Measurements from ENCODE around the gene KLHL22.

- TF ChIP-seq, protein P1, sequence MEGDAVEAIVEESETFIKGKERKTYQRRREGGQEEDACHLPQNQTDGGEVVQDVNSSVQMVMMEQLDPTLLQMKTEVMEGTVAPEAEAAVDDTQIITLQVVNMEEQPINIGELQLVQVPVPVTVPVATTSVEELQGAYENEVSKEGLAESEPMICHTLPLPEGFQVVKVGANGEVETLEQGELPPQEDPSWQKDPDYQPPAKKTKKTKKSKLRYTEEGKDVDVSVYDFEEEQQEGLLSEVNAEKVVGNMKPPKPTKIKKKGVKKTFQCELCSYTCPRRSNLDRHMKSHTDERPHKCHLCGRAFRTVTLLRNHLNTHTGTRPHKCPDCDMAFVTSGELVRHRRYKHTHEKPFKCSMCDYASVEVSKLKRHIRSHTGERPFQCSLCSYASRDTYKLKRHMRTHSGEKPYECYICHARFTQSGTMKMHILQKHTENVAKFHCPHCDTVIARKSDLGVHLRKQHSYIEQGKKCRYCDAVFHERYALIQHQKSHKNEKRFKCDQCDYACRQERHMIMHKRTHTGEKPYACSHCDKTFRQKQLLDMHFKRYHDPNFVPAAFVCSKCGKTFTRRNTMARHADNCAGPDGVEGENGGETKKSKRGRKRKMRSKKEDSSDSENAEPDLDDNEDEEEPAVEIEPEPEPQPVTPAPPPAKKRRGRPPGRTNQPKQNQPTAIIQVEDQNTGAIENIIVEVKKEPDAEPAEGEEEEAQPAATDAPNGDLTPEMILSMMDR (IDR thresholded peaks at IDR 0.05; ENCODE audit: low read length): no peak
- TF ChIP-seq EZH2 (IDR thresholded peaks at IDR 0.05; ENCODE audit: borderline replicate concordance, low read length): no peak
Observed at GRCh38 chr22:20408891-20409290, 86.7 kb downstream of the KLHL22 start.

Data from OCI-LY1 (cell line).